Esophagus muscularis mucosa (tissue), 4 donors: ENCODE measurements around the gene GLMN. TPM values are rescaled to one million over a fixed set of nuclear protein-coding genes. Genes with fewer than 3 reads are reported as not detected.

ENCODE experiments used
- DNase-seq: peaks from one replicate; pipeline ENCODE4 v3.0.0-alpha.2; 2017; ENCODE audit errors: extremely low spot score
- H3K27ac ChIP-seq, 4 donors: fragments of 200-600 bp; sonication (generic); replicated peaks in 1 of 4; 1 replicate in 3 of 4; 2 replicates in 1 of 4; pipeline ENCODE4 v1.5.1; 2016 to 2019; ENCODE audit warnings: mild to moderate bottlenecking in 1 of 4
- H3K27me3 ChIP-seq, 4 donors: fragments of 200-600 bp; sonication (generic); one replicate each; pipeline versions ENCODE4 v1.5.1 to v1.6.0; 2016 to 2019
- H3K36me3 ChIP-seq, 4 donors: fragments of 200-600 bp; sonication (generic); one replicate each; pipeline ENCODE4 v1.5.1; 2016 to 2019
- H3K4me1 ChIP-seq, 4 donors: fragments of 200-600 bp; sonication (generic); one replicate each; pipeline ENCODE4 v1.5.1; 2016 to 2019
- H3K4me3 ChIP-seq, 4 donors: fragments of 200-600 bp; sonication (generic); 1 replicate in 2 of 4; 2 replicates in 2 of 4; pipeline ENCODE4 v1.5.1; 2016 to 2019; ENCODE audit warnings: mild to moderate bottlenecking in 4 of 4, moderate library complexity in 1 of 4
- H3K9me3 ChIP-seq, 4 donors: fragments of 200-600 bp; sonication (generic); 1 replicate in 3 of 4; 2 replicates in 1 of 4; pipeline ENCODE4 v1.5.1; 2016 to 2019
- EP300 ChIP-seq: sonication (generic); formaldehyde crosslinking; IDR thresholded peaks from one replicate; pipeline ENCODE4 v1.6.1; 2017; ENCODE audit warnings: antibody characterized with exemption
- POLR2A ChIP-seq: fragments of 450-650 bp; IDR thresholded peaks from one replicate; pipeline ENCODE4 v1.6.1; 2017; ENCODE audit warnings: antibody characterized with exemption, moderate library complexity, mild to moderate bottlenecking, low read depth
- POLR2AphosphoS5 ChIP-seq, 2 donors: sonication (generic); formaldehyde crosslinking; IDR thresholded peaks; one replicate each; pipeline ENCODE4 v1.6.1; 2017; ENCODE audit warnings: antibody characterized with exemption in 2 of 2
- WGBS: methylation state at CpG from one replicate; pipeline ENCODE4 v1.1.5; 2018; 5-methylcytosine and 5-hydroxymethylcytosine counted together
- intact Hi-C: fragments of 100-400 bp; cut with DNase I; formaldehyde crosslinking; loops from one replicate; pipeline ENCODE4 v1.15.1; 2023
- total RNA-seq, 4 donors: library from RNA; depleted of rRNA; stranded (reverse); fragments of >200 nt; gene quantifications; one replicate each; pipeline versions ENCODE4 v1.1.0 to v1.2.1, GENCODE V29; 2016
- TF ChIP-seq, protein P1 (sequence below), 3 experiments: fragments of 200-600 bp in 2 of 3; fragments of 450-650 bp in 1 of 3; sonication (generic) in 2 of 3; IDR thresholded peaks; one replicate each; pipeline ENCODE4 v1.5.1; 2017 to 2019; ENCODE audit warnings: antibody characterized with exemption in 3 of 3, mild to moderate bottlenecking in 2 of 3, moderate library complexity in 1 of 3

GLMN gene
- total RNA-seq, 4 donors from 2014 or later: 6.0 to 9.1 (median 7.5) TPM

GRCh38 chr1:92277105-92277723, 21.6 kb downstream of the GLMN start:
- H3K4me1 ChIP-seq: no peaks in the 10 kb centered on the region
- H3K27ac ChIP-seq: no peak overlapping the region
- intact Hi-C loops: no loop called here
- H3K4me3 ChIP-seq: no peak overlapping the region
- H3K36me3 ChIP-seq: peaks cover 16 to 73% (median 23%) of the 10 kb centered on the region in 4 donors
- TF ChIP-seq POLR2AphosphoS5 (IDR thresholded peaks at IDR 0.05) (no peak), POLR2A (no peak), EP300 (no peak)
- TF ChIP-seq, protein P1, sequence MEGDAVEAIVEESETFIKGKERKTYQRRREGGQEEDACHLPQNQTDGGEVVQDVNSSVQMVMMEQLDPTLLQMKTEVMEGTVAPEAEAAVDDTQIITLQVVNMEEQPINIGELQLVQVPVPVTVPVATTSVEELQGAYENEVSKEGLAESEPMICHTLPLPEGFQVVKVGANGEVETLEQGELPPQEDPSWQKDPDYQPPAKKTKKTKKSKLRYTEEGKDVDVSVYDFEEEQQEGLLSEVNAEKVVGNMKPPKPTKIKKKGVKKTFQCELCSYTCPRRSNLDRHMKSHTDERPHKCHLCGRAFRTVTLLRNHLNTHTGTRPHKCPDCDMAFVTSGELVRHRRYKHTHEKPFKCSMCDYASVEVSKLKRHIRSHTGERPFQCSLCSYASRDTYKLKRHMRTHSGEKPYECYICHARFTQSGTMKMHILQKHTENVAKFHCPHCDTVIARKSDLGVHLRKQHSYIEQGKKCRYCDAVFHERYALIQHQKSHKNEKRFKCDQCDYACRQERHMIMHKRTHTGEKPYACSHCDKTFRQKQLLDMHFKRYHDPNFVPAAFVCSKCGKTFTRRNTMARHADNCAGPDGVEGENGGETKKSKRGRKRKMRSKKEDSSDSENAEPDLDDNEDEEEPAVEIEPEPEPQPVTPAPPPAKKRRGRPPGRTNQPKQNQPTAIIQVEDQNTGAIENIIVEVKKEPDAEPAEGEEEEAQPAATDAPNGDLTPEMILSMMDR (IDR thresholded peaks at IDR 0.05): no peak
- WGBS: 93% methylated on average over 4 of the region's 4 CpGs
- H3K9me3 ChIP-seq: no peaks in the 10 kb centered on the region
- DNase-seq: no peak
- H3K27me3 ChIP-seq: no peaks in the 10 kb centered on the region

GRCh38 chr1:92276082-92276481, 22.7 kb downstream of the GLMN start:
- intact Hi-C loops: no loop called here
- DNase-seq: no peak
- H3K27me3 ChIP-seq: no peaks in the 10 kb centered on the region
- WGBS: 98% methylated on average over 3 of the region's 3 CpGs
- no peak for TF ChIP-seq POLR2AphosphoS5 (IDR thresholded peaks at IDR 0.05)
- no peak for TF ChIP-seq POLR2A
- TF ChIP-seq EP300: no peak
- TF ChIP-seq, protein P1 (IDR thresholded peaks at IDR 0.05): no peak
- no peak overlapping the region for H3K4me3 ChIP-seq
- peaks cover 16 to 76% (median 25%) of the 10 kb centered on the region in 4 donors for H3K36me3 ChIP-seq
- H3K27ac ChIP-seq: no peak overlapping the region
- no peaks in the 10 kb centered on the region for H3K9me3 ChIP-seq
- no peaks in the 10 kb centered on the region for H3K4me1 ChIP-seq

DNA sequence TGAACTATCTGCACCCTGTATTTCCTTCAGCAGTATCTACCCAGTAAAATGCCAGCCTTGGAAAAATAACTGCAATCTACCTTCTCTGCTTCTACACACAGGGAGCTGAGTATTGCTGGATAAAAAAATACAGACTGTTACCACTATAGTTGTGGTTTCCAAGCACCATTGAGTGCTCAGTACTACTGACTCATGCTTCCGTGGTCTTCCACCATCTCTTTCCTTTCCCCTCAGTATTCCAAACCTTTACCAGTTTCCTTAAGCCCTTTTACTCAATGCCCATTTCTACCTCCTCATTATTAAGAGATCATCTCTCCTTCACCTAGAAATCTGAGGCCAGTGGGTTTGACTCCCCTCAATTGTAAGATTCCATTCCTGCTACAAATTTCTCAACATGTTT, 23.8 kb downstream of the GLMN start:
- intact Hi-C loops: no loop called here
- H3K4me1 ChIP-seq: no peaks in the 10 kb centered on the region
- no peak overlapping the region for H3K27ac ChIP-seq
- H3K36me3 ChIP-seq: peaks cover 10 to 69% (median 22%) of the 10 kb centered on the region in 4 donors
- H3K27me3 ChIP-seq: no peaks in the 10 kb centered on the region
- no peak overlapping the region for H3K4me3 ChIP-seq
- TF ChIP-seq POLR2AphosphoS5 (IDR thresholded peaks at IDR 0.05) (no peak), EP300 (no peak), POLR2A (no peak)
- TF ChIP-seq, protein P1 (IDR thresholded peaks at IDR 0.05): no peak
- no peaks in the 10 kb centered on the region for H3K9me3 ChIP-seq
- 95% methylated on average over 1 of the region's 1 CpG for WGBS
- DNase-seq: no peak

GRCh38 chr1:92273039-92273438, 25.7 kb downstream of the GLMN start:
- TF ChIP-seq, protein P1 (IDR thresholded peaks at IDR 0.05): no peak
- TF ChIP-seq POLR2AphosphoS5 (IDR thresholded peaks at IDR 0.05) (no peak), POLR2A (no peak), EP300 (no peak)
- H3K27ac ChIP-seq: no peak overlapping the region
- H3K36me3 ChIP-seq: peaks cover 10 to 72% (median 20%) of the 10 kb centered on the region in 4 donors
- no peaks in the 10 kb centered on the region for H3K4me1 ChIP-seq
- DNase-seq: no peak
- intact Hi-C loops: no loop called here
- no peak overlapping the region for H3K4me3 ChIP-seq
- H3K27me3 ChIP-seq: no peaks in the 10 kb centered on the region
- 87% methylated on average over 1 of the region's 1 CpG for WGBS
- no peaks in the 10 kb centered on the region for H3K9me3 ChIP-seq

- TF ChIP-seq POLR2A (no peak), POLR2AphosphoS5 (IDR thresholded peaks at IDR 0.05) (no peak), EP300 (no peak)
- TF ChIP-seq, protein P1 (IDR thresholded peaks at IDR 0.05): no peak
- Histone ChIP-seq H3K9me3 (no peaks in the 10 kb centered on the region), H3K36me3 (peaks cover 12 to 86% (median 35%) of the 10 kb centered on the region in 4 donors), H3K4me3 (no peak overlapping the region), H3K27me3 (no peaks in the 10 kb centered on the region), H3K27ac (no peak overlapping the region), H3K4me1 (no peaks in the 10 kb centered on the region)
- intact Hi-C loops: no loop called here
- WGBS: 89% methylated on average over 3 of the region's 3 CpGs
- DNase-seq: no peak
These were observed 36.3 kb downstream of the GLMN start for GRCh38 chr1:92262516-92262915.
